Upper lobe of right lung (tissue), 1 donor: ENCODE measurements around the gene ERLIN1. TPM values are rescaled to one million over a fixed set of nuclear protein-coding genes. Genes with fewer than 3 reads are reported as not detected.
"Not testable (repeated sequence)": the region's sequence is repeated elsewhere in the genome, so short reads cannot be mapped to it uniquely, and the experiment has no call there.

Experiments used
- ATAC-seq: fragments of 200-7000 bp; cut with Tn5 transposase; one replicate; pipeline ENCODE4 v1.9.1; 2020; ENCODE audit warnings: mild to moderate bottlenecking, moderate library complexity
- DNase-seq: peaks from one replicate; pipeline ENCODE4 v3.0.0-alpha.2; 2020
- H3K27ac ChIP-seq: fragments of 200-600 bp; one replicate; pipeline ENCODE4 v1.8.0; 2022
- H3K27me3 ChIP-seq: fragments of 200-600 bp; one replicate; pipeline ENCODE4 v1.8.0; 2022; ENCODE audit warnings: mild to moderate bottlenecking
- H3K36me3 ChIP-seq: fragments of 200-600 bp; one replicate; pipeline ENCODE4 v1.8.0; 2022
- H3K4me1 ChIP-seq: fragments of 200-600 bp; one replicate; pipeline ENCODE4 v1.8.0; 2022
- H3K4me3 ChIP-seq: fragments of 200-600 bp; one replicate; pipeline ENCODE4 v1.8.0; 2022; ENCODE audit warnings: mild to moderate bottlenecking
- H3K9me3 ChIP-seq: fragments of 200-600 bp; one replicate; pipeline ENCODE4 v1.8.0; 2022
- intact Hi-C: fragments of 100-400 bp; cut with DNase I; formaldehyde crosslinking; loops from one replicate; pipeline ENCODE4 v1.11.0; 2022
- total RNA-seq: library from RNA; stranded (reverse); fragmentation: NEBNext Ultra II Directional; extraction: Animal tissue kit (Norgen Biotek cat#: 25700); gene quantifications from one replicate; pipeline ENCODE4 v1.2.1, GENCODE V29; 2021
- TF ChIP-seq, protein P1 (sequence below): fragments of 200-600 bp; IDR thresholded peaks from one replicate; pipeline ENCODE4 v1.8.0; 2022; ENCODE audit warnings: antibody characterized with exemption
- donor health status: DM: no; HTN: yes; CAD: no; lungs with severe emphysema.

The ERLIN1 gene
- total RNA-seq, 1 donor from 2014 or later: 24.3 TPM

DNA sequence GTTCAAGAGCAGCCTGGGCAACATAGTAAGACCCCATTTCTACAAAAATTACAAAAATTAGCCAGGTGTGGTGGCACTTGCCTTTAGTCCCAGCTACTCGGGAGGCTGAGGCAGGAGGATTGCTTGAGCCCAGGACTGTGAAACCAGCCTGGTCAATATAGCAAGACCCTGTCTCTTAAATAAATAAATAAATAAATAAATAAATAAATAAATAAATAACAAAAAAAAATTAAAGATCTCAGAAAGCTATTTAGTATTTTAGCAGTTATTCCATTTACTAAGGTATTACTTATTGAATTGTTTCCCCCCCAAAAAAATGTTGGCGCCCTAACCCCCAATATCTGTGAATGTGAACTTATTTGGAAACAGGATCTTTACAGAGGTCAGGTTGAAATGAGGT lies 53.4 kb downstream of the ERLIN1 start:
- H3K9me3 ChIP-seq: no peaks in the 10 kb centered on the region
- TF ChIP-seq, protein P1, sequence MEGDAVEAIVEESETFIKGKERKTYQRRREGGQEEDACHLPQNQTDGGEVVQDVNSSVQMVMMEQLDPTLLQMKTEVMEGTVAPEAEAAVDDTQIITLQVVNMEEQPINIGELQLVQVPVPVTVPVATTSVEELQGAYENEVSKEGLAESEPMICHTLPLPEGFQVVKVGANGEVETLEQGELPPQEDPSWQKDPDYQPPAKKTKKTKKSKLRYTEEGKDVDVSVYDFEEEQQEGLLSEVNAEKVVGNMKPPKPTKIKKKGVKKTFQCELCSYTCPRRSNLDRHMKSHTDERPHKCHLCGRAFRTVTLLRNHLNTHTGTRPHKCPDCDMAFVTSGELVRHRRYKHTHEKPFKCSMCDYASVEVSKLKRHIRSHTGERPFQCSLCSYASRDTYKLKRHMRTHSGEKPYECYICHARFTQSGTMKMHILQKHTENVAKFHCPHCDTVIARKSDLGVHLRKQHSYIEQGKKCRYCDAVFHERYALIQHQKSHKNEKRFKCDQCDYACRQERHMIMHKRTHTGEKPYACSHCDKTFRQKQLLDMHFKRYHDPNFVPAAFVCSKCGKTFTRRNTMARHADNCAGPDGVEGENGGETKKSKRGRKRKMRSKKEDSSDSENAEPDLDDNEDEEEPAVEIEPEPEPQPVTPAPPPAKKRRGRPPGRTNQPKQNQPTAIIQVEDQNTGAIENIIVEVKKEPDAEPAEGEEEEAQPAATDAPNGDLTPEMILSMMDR: no peak
- DNase-seq (no peak), ATAC-seq (no peak)
- no peaks in the 10 kb centered on the region for H3K4me1 ChIP-seq
- intact Hi-C loops: no loop called here
- no peak overlapping the region for H3K4me3 ChIP-seq
- no peak overlapping the region for H3K27ac ChIP-seq
- no peaks in the 10 kb centered on the region for H3K27me3 ChIP-seq
- H3K36me3 ChIP-seq: no peaks in the 10 kb centered on the region

GRCh38 chr10:100131571-100131970 lies 54.3 kb downstream of the ERLIN1 start:
- Histone ChIP-seq H3K27ac (no peak overlapping the region), H3K4me3 (no peak overlapping the region), H3K4me1 (no peaks in the 10 kb centered on the region), H3K36me3 (no peaks in the 10 kb centered on the region), H3K9me3 (no peaks in the 10 kb centered on the region), H3K27me3 (no peaks in the 10 kb centered on the region)
- DNase-seq (no peak), ATAC-seq (no peak)
- intact Hi-C loops: no loop called here
- TF ChIP-seq, protein P1: no peak

GRCh38 chr10:100130831-100131230 lies 55.0 kb downstream of the ERLIN1 start:
- Histone ChIP-seq H3K27me3 (no peaks in the 10 kb centered on the region), H3K36me3 (no peaks in the 10 kb centered on the region), H3K4me3 (no peak overlapping the region), H3K9me3 (no peaks in the 10 kb centered on the region), H3K4me1 (no peaks in the 10 kb centered on the region), H3K27ac (no peak overlapping the region)
- ATAC-seq (no peak), DNase-seq (no peak)
- intact Hi-C loops: no loop called here
- TF ChIP-seq, protein P1: no peak

GRCh38 chr10:100129424-100129823 lies 56.4 kb downstream of the ERLIN1 start:
- TF ChIP-seq, protein P1: no peak
- Histone ChIP-seq H3K9me3 (no peaks in the 10 kb centered on the region), H3K4me3 (no peak overlapping the region), H3K27ac (no peak overlapping the region), H3K36me3 (no peaks in the 10 kb centered on the region), H3K4me1 (no peaks in the 10 kb centered on the region), H3K27me3 (no peaks in the 10 kb centered on the region)
- intact Hi-C loops: no loop called here
- ATAC-seq (no peak), DNase-seq (no peak)

DNA sequence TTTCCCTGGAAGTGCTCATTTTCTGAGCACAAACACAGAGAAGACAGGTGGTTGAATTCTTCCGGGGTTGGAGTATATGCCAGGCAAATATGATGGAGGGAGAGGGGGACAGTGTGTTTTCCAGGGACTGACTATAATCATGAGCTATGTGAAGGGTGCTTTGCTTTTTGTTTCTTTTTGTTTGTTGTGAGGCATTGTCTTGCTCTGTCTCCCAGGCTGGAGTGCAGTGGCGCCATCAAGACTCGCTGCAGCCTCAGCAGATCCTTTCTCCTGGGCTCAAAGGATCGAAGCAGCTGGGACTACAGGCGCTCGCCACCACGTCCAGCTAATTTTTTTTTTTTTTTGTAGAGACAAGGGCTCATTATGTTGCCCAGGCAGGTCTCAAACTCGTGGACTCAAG lies 56.9 kb downstream of the ERLIN1 start:
- H3K4me3 ChIP-seq: no peak overlapping the region
- H3K36me3 ChIP-seq: no peaks in the 10 kb centered on the region
- H3K9me3 ChIP-seq: no peaks in the 10 kb centered on the region
- DNase-seq (no peak), ATAC-seq (no peak)
- H3K27me3 ChIP-seq: no peaks in the 10 kb centered on the region
- no peaks in the 10 kb centered on the region for H3K4me1 ChIP-seq
- H3K27ac ChIP-seq: no peak overlapping the region
- TF ChIP-seq, protein P1: no peak
- intact Hi-C loops: no loop called here

DNA sequence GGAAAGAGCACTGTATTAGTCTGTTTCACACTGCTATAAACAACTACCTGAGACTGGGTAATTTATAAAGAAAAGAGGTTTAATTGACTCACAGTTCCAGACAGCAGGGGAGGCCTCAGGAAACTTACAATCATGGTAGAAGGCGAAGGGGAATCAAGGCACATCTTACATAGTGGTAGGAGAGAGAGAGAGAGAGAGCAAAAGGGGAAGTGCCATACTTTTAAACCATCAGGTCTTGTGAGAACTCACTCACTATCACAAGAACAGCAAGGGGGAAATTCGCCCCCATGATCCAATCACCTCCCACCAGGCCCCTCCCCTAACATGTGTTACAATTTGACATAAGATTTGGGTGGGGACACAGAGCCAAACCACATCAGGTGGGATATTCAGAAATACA lies 60.5 kb downstream of the ERLIN1 start:
- H3K9me3 ChIP-seq, H3K27me3 ChIP-seq, intact Hi-C loops, ATAC-seq, H3K27ac ChIP-seq, H3K4me1 ChIP-seq, H3K4me3 ChIP-seq, DNase-seq, H3K36me3 ChIP-seq: not testable (repeated sequence)
